ENCODE results near the gene FBXO31. TPM values are rescaled to one million over a fixed set of nuclear protein-coding genes. Genes with fewer than 3 reads are reported as not detected.

FBXO31 gene
- total and polyA plus RNA-seq, 9 of the 15 experiments (the other 6 are each of a cell fraction or from before 2014, with no cell fraction given): 0.18 to 33.3 (median 10.9) TPM

DNA sequence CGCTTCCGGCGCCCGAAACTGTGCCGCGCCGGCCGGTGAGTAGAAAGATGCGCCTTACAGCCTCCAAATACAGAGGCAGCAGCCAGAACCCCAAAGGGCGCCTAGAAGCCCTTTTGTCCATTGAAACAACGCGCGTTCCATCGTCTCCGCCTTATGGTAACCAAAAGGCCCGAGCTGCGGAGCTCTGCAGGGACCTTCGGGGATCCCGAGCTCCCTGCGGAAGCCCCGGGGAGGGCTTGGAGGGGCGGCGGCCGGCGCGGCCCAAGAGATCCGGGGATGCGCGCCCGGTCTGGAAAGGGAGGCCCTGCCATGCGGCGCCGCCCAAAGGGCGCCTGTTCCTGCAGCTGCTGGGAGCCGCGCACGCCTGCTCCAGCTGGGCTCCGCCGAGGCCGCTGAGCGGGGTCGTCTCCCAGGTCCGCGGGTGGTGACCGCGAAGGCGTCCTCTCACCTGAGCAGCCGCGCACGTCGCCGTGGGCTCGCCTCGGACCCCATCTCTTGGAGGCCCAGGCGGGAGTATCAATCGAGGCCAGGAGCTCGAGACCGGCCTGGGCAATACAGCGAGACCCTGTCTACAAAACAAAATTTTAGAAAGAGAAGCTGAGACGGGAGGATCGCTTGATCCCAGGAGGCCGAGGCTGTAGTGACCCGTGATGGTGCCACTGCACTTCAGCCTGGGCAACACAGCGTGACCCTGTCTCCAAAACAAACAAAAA is 742 bp upstream of the FBXO31 start:
- WGBS (ENCODE audit: insufficient coverage, low coverage, missing lambda C conversion rate): 18% methylated on average over 40 of the region's 64 CpGs
- FAIRE-seq: no peak
- Histone ChIP-seq H3K4me3 (peak overlapping the region; percentile 78), H3K9me3 (replicated peaks; ENCODE audit: control insufficient read depth, insufficient read depth, low read depth, low read length) (no peaks in the 10 kb centered on the region), H3K27ac (ENCODE audit: extremely low read depth, low read depth, low read length) (peak overlapping the region; percentile 88), H3K9ac (ENCODE audit: insufficient read depth in 1 of 2, low read depth in 2 of 2, low read length in 2 of 2) (peak overlapping the region; percentile 79 to 96), H3K4me2 (ENCODE audit: insufficient read depth, low read length) (peak overlapping the region; percentile 85), H3K27me3 (ENCODE audit: control insufficient read depth in 2 of 2, insufficient read depth in 2 of 2, low read length in 2 of 2) (no peaks in the 10 kb centered on the region), H2AFZ (ENCODE audit: low read depth, low read length) (peak overlapping the region; percentile 93), H3K4me1 (replicated peaks in 1 of 2; ENCODE audit: control insufficient read depth in 2 of 2, insufficient read depth in 2 of 2, low read length in 2 of 2) (peaks cover 38 to 41% of the 10 kb centered on the region in 2 experiments), H4K20me1 (replicated peaks; ENCODE audit: control insufficient read depth, insufficient read depth, low read length) (peaks cover 4% of the 10 kb centered on the region; the same call in 1 of the 2 replicates), H3K9me1 (ENCODE audit: control insufficient read depth, insufficient read depth, low read length) (no peaks in the 10 kb centered on the region), H3K36me3 (ENCODE audit: control insufficient read depth, insufficient read depth, low read length) (peaks cover 11% of the 10 kb centered on the region; the same call in 1 of the 3 replicates), H3K79me2 (ENCODE audit: control insufficient read depth, insufficient read depth, low read length) (peaks cover 44% of the 10 kb centered on the region)
- BruUV-seq (replicated peaks): no TSS peak
- intact Hi-C loops (cut with micrococcal nuclease): loop anchor here (2.0 kb wide), 1 partner anchor 68 kb away; the partner anchor contains the start of gene C16orf95
- ChIA-PET CTCF (ENCODE audit: low intra/inter-chr PET ratio) (no interaction called here), POLR2A (interaction anchor here (0.6 to 6.1 kb wide), 5 partner anchors 10 to 110 kb away, joined by 3 to 43 read pairs (median 3); partner anchors contain the start of gene MAP1LC3B)
- peak; percentile 9 for ATAC-seq
- DNase-seq (ENCODE audit: extremely low read depth in 1 of 4, low spot score in 3 of 4): peak in 3 of 4 experiments; percentile 38 to 45 (median 39)
- in situ Hi-C loops (cut with MboI): no loop called here
- TF ChIP-seq RAD21 (CRISPR knock-in tag; conservative IDR thresholded peaks at IDR 0.05 in 1 of 2, IDR thresholded peaks at IDR 0.05 in 1 of 2) (peak in 1 of 2 experiments; percentile 12; a peak in 1 of 4 replicates), ZNF589 (CRISPR knock-in tag; IDR thresholded peaks at IDR 0.05; ENCODE audit: low read depth) (peak; percentile 37; the same call in 1 of the 2 replicates), RBBP5 (IDR thresholded peaks at IDR 0.05; ENCODE audit: borderline replicate concordance, insufficient read depth, low read length, poor library complexity, severe bottlenecking) (peak; percentile 29), POLR2G (IDR thresholded peaks at IDR 0.05; ENCODE audit: low read depth, low read length) (peak; percentile 75), RBM14 (IDR thresholded peaks at IDR 0.05; ENCODE audit: borderline replicate concordance, insufficient read depth, low read depth, low read length) (0 out of 2 replicates have a peak, but pooled peaks have one; percentile 61), POLR2B (IDR thresholded peaks at IDR 0.05; ENCODE audit: low read depth, partially characterized antibody) (peak; percentile 30), XRCC3 (IDR thresholded peaks at IDR 0.05) (no peak), ZNF24 (IDR thresholded peaks at IDR 0.05) (no peak), GTF2E2 (tag; IDR thresholded peaks at IDR 0.05) (peak; percentile 66; the same call in 1 of the 2 replicates), NEUROD1 (IDR thresholded peaks at IDR 0.05; ENCODE audit: borderline replicate concordance, low read depth, low read length, partially characterized antibody) (peak; percentile 7), MTA1 (IDR thresholded peaks at IDR 0.05; ENCODE audit: borderline replicate concordance) (peak; percentile 24; the same call in 1 of the 2 replicates), PCBP2 (IDR thresholded peaks at IDR 0.05; ENCODE audit: low read depth, low read length, poor library complexity, severe bottlenecking) (no peak), MIER1 (IDR thresholded peaks at IDR 0.05; ENCODE audit: low read depth) (no peak)
- TF ChIP-seq, protein P1, sequence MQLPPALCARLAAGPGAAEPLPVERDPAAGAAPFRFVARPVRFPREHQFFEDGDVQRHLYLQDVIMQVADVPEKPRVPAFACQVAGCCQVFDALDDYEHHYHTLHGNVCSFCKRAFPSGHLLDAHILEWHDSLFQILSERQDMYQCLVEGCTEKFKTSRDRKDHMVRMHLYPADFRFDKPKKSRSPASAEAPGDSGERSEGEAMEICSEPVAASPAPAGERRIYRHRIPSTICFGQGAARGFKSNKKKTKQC (CRISPR knock-in tag; IDR thresholded peaks at IDR 0.05): peak; percentile 39; the same call in 1 of the 2 replicates
- TF ChIP-seq, protein P2, sequence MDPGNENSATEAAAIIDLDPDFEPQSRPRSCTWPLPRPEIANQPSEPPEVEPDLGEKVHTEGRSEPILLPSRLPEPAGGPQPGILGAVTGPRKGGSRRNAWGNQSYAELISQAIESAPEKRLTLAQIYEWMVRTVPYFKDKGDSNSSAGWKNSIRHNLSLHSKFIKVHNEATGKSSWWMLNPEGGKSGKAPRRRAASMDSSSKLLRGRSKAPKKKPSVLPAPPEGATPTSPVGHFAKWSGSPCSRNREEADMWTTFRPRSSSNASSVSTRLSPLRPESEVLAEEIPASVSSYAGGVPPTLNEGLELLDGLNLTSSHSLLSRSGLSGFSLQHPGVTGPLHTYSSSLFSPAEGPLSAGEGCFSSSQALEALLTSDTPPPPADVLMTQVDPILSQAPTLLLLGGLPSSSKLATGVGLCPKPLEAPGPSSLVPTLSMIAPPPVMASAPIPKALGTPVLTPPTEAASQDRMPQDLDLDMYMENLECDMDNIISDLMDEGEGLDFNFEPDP (CRISPR knock-in tag; IDR thresholded peaks at IDR 0.05): no peak

Measured in K562 (cell line).